Colonic mucosa (tissue), 4 donors: ENCODE results near the gene NOP16. TPM values are rescaled to one million over a fixed set of nuclear protein-coding genes. Genes with fewer than 3 reads are reported as not detected.
A peak's percentile ranks its signal among the peaks of the same experiment; 100 is the strongest.

Experiments
- DNase-seq: peaks from one replicate; pipeline ENCODE4 v3.0.0-alpha.2; 2020
- H3K27ac ChIP-seq: fragments of 200-600 bp; one replicate; pipeline ENCODE4 v1.8.0; 2021
- H3K27me3 ChIP-seq: fragments of 200-600 bp; one replicate; pipeline ENCODE4 v1.8.0; 2021
- H3K36me3 ChIP-seq: fragments of 200-600 bp; one replicate; pipeline ENCODE4 v1.8.0; 2021
- H3K4me1 ChIP-seq: fragments of 200-600 bp; one replicate; pipeline ENCODE4 v1.8.0; 2021; ENCODE audit warnings: mild to moderate bottlenecking
- H3K4me3 ChIP-seq: fragments of 200-600 bp; one replicate; pipeline ENCODE4 v1.8.0; 2021
- H3K9ac ChIP-seq, 2 donors: one replicate each; pipeline ENCODE4 v1.7.0; 2013; ENCODE audit warnings: control low read depth in 2 of 2, low read depth in 2 of 2, low read length in 2 of 2
- H3K9me3 ChIP-seq: fragments of 200-600 bp; one replicate; pipeline ENCODE4 v1.8.0; 2021
- CTCF ChIP-seq: fragments of 200-600 bp; IDR thresholded peaks from one replicate; pipeline ENCODE4 v1.8.0; 2022; ENCODE audit warnings: antibody characterized with exemption, mild to moderate bottlenecking
- intact Hi-C: fragments of 100-400 bp; cut with DNase I; formaldehyde crosslinking; loops from one replicate; pipeline ENCODE4 v1.14.1; 2022
- total RNA-seq, 2 donors: library from RNA; stranded (reverse); fragmentation: NEBNext Ultra II Directional in 1 of 2; extraction: Animal tissue kit (Norgen Biotek cat#: 25700) in 1 of 2; gene quantifications; one replicate each; pipeline ENCODE4 v1.2.1, GENCODE V29; 2021
- donor health status: healthy.
- donor health status: DM: no; HTN: no; CAD: no.
- donor health status: DM: no; HTN: no; CAD: no.

The NOP16 gene
- total RNA-seq: 10 to 100 TPM; 17.1 to 45.7 TPM

- peak; percentile 100 for DNase-seq
- intact Hi-C loops: no loop called here
- H3K27ac ChIP-seq: peak within 1 kb of the TSS; percentile 91
- H3K4me3 ChIP-seq: peak within 1 kb of the TSS; percentile 92
- no peaks in the 10 kb centered on the region for H3K9me3 ChIP-seq
- peaks cover 5% of the 10 kb centered on the region for H3K4me1 ChIP-seq
- no peak for TF ChIP-seq CTCF
- H3K36me3 ChIP-seq: no peaks in the 10 kb centered on the region
- peak within 1 kb of the TSS; percentile 75 to 97 for H3K9ac ChIP-seq
- no peaks in the 10 kb centered on the region for H3K27me3 ChIP-seq
Measured at GRCh38 chr5:176388444-176389134, at the start of gene NOP16, which contains the start of gene HIGD2A. NOP16 (minus strand) TSS chr5:176388598; CDS start chr5:176388539, 59 bp downstream. HIGD2A (plus strand) TSS chr5:176388751; CDS start chr5:176388820, 69 bp downstream.

GRCh38 chr5:176436656-176437055, 48.3 kb upstream of the NOP16 start:
- intact Hi-C loops: no loop called here
- H3K4me1 ChIP-seq: no peaks in the 10 kb centered on the region
- no peak overlapping the region for H3K9ac ChIP-seq
- no peak for TF ChIP-seq CTCF
- no peaks in the 10 kb centered on the region for H3K36me3 ChIP-seq
- H3K9me3 ChIP-seq: no peaks in the 10 kb centered on the region
- no peak for DNase-seq
- no peaks in the 10 kb centered on the region for H3K27me3 ChIP-seq
- H3K4me3 ChIP-seq: no peak overlapping the region
- no peak overlapping the region for H3K27ac ChIP-seq

- Histone ChIP-seq H3K9ac (no peak overlapping the region), H3K36me3 (no peaks in the 10 kb centered on the region), H3K27ac (no peak overlapping the region), H3K9me3 (no peaks in the 10 kb centered on the region), H3K4me1 (no peaks in the 10 kb centered on the region), H3K27me3 (no peaks in the 10 kb centered on the region), H3K4me3 (no peak overlapping the region)
- no peak for TF ChIP-seq CTCF
- DNase-seq: no peak
- intact Hi-C loops: no loop called here
Measured at GRCh38 chr5:176432707-176433106, 44.3 kb upstream of the NOP16 start.

- no peak overlapping the region for H3K27ac ChIP-seq
- intact Hi-C loops: no loop called here
- TF ChIP-seq CTCF: no peak
- H3K27me3 ChIP-seq: no peaks in the 10 kb centered on the region
- no peak overlapping the region for H3K4me3 ChIP-seq
- no peak for DNase-seq
- no peak overlapping the region for H3K9ac ChIP-seq
- H3K9me3 ChIP-seq: no peaks in the 10 kb centered on the region
- no peaks in the 10 kb centered on the region for H3K4me1 ChIP-seq
- no peaks in the 10 kb centered on the region for H3K36me3 ChIP-seq
Measured at GRCh38 chr5:176429972-176430371, 41.6 kb upstream of the NOP16 start.

GRCh38 chr5:176427971-176428370, 39.6 kb upstream of the NOP16 start:
- Histone ChIP-seq H3K9me3 (no peaks in the 10 kb centered on the region), H3K9ac (no peak overlapping the region), H3K4me1 (no peaks in the 10 kb centered on the region), H3K36me3 (no peaks in the 10 kb centered on the region), H3K27ac (peak overlapping the region; percentile 27), H3K4me3 (no peak overlapping the region), H3K27me3 (no peaks in the 10 kb centered on the region)
- no peak for TF ChIP-seq CTCF
- intact Hi-C loops: no loop called here
- no peak for DNase-seq
